NOMO-1 treated with DMSO at 0.1 percent for 48 hours (cell line): ENCODE measurements around the gene RPL29.
"Not testable (repeated sequence)": the region's sequence is repeated elsewhere in the genome, so short reads cannot be mapped to it uniquely, and the experiment has no call there.

Experiments
- DNase-seq: peaks from one replicate; lab custom pipeline; 2025; ENCODE audit not compliant: unreplicated experiment; lab: John Stamatoyannopoulos, UW

The RPL29 gene

GRCh38 chr3:52006017-52006819 is 10.5 kb upstream of the RPL29 start:
- DNase-seq = peak; percentile 15

GRCh38 chr3:52005571-52005986 is 9.9 kb upstream of the RPL29 start:
- DNase-seq = no peak

GRCh38 chr3:52004906-52005395 is 9.3 kb upstream of the RPL29 start:
- no peak for DNase-seq

- no peak for DNase-seq
Observed at GRCh38 chr3:52004163-52004787, 8.6 kb upstream of the RPL29 start.

GRCh38 chr3:52002748-52003147 is 7.1 kb upstream of the RPL29 start:
- DNase-seq = no peak

GRCh38 chr3:52001443-52001974 is 5.8 kb upstream of the RPL29 start:
- peak; percentile 58 for DNase-seq

- DNase-seq = no peak
Observed at GRCh38 chr3:51999846-52000245, 4.2 kb upstream of the RPL29 start.

GRCh38 chr3:51998774-51999173 is 3.1 kb upstream of the RPL29 start:
- DNase-seq = no peak

GRCh38 chr3:51997935-51998596 is 2.4 kb upstream of the RPL29 start:
- no peak for DNase-seq

- no peak for DNase-seq
Observed at GRCh38 chr3:51997172-51997571, 1.5 kb upstream of the RPL29 start.

- DNase-seq = no peak
Observed at GRCh38 chr3:51994530-51994929, 1.2 kb downstream of the RPL29 start.

GRCh38 chr3:51993657-51994056 is 2.0 kb downstream of the RPL29 start:
- not testable (repeated sequence) for DNase-seq

- DNase-seq = no peak
Observed at GRCh38 chr3:51992017-51992682, 3.5 kb downstream of the RPL29 start.

- not testable (repeated sequence) for DNase-seq
Observed at GRCh38 chr3:51990501-51990971, 5.2 kb downstream of the RPL29 start.

GRCh38 chr3:51988286-51989146 is 7.2 kb downstream of the RPL29 start:
- no peak for DNase-seq

GRCh38 chr3:51987568-51987967 is 8.1 kb downstream of the RPL29 start:
- no peak for DNase-seq

GRCh38 chr3:51986010-51986947 is 9.4 kb downstream of the RPL29 start:
- DNase-seq = no peak

GRCh38 chr3:51985063-51985462 is 10.6 kb downstream of the RPL29 start:
- no peak for DNase-seq

- no peak for DNase-seq
Observed at GRCh38 chr3:51984269-51984647, 11.4 kb downstream of the RPL29 start.
